Thyroid gland (tissue), 4 donors: ENCODE data around the gene JDP2. TPM values are rescaled to one million over a fixed set of nuclear protein-coding genes. Genes with fewer than 3 reads are reported as not detected.

ENCODE experiments used
- DNase-seq, 2 donors: peaks; one replicate each; pipeline ENCODE4 v3.0.0-alpha.2; 2019
- H3K27ac ChIP-seq, 3 donors: fragments of 200-600 bp; sonication (generic); 1 replicate in 2 of 3; 2 replicates in 1 of 3; pipeline ENCODE4 v1.5.1; 2016 to 2019; ENCODE audit warnings: mild to moderate bottlenecking in 1 of 3, moderate library complexity in 1 of 3
- H3K27me3 ChIP-seq: fragments of 200-600 bp; sonication (generic); one replicate; pipeline ENCODE4 v1.5.1; 2019
- H3K36me3 ChIP-seq, 2 donors: fragments of 200-600 bp; sonication (generic); one replicate each; pipeline ENCODE4 v1.5.1; 2016 to 2019
- H3K4me1 ChIP-seq, 2 donors: fragments of 200-600 bp; sonication (generic); one replicate each; pipeline ENCODE4 v1.5.1; 2017 to 2019
- H3K4me3 ChIP-seq, 3 donors: fragments of 200-600 bp; sonication (generic); replicated peaks in 1 of 3; 1 replicate in 2 of 3; 2 replicates in 1 of 3; pipeline ENCODE4 v1.5.1; 2016; ENCODE audit warnings: mild to moderate bottlenecking in 1 of 3
- H3K9me3 ChIP-seq: fragments of 200-600 bp; sonication (generic); one replicate; pipeline ENCODE4 v1.5.1; 2017
- CTCF ChIP-seq, 6 experiments: fragments of 200-600 bp in 3 of 6; fragments of 450-650 bp in 3 of 6; sonication (generic) in 3 of 6; IDR thresholded peaks; one replicate each; pipeline ENCODE4 v1.5.1; 2016 to 2019; ENCODE audit warnings: antibody characterized with exemption in 6 of 6, mild to moderate bottlenecking in 2 of 6, inconsistent platforms in 1 of 6, moderate library complexity in 1 of 6
- POLR2A ChIP-seq, 2 donors: fragments of 450-650 bp; IDR thresholded peaks; one replicate each; pipeline ENCODE4 v1.6.1; 2017; ENCODE audit warnings: antibody characterized with exemption in 2 of 2, mild to moderate bottlenecking in 2 of 2, moderate library complexity in 1 of 2
- WGBS, 2 donors: methylation state at CpG; one replicate each; pipeline ENCODE4 v1.1.5; 2017; 5-methylcytosine and 5-hydroxymethylcytosine counted together
- intact Hi-C: fragments of 100-400 bp; cut with DNase I; formaldehyde crosslinking; loops from one replicate; pipeline ENCODE4 v1.15.1; 2023
- total RNA-seq, 4 donors: library from RNA; depleted of rRNA; stranded (reverse); fragments of >200 nt; gene quantifications; one replicate each; pipeline ENCODE4 v1.2.3, GENCODE V29; 2016

JDP2 gene
- total RNA-seq, 4 donors from 2014 or later = 24.2 to 54.6 (median 36.3) TPM

GRCh38 chr14:75460394-75460793 is 32.6 kb downstream of the JDP2 start:
- peaks cover 14 to 47% of the 10 kb centered on the region in 2 donors for H3K4me1 ChIP-seq
- H3K4me3 ChIP-seq = no peak overlapping the region
- H3K36me3 ChIP-seq = peaks cover 0 to 3% of the 10 kb centered on the region in 2 donors
- H3K27ac ChIP-seq = peak overlapping the region in 2 of 3 donors; percentile 13 to 36
- WGBS, 2 donors = 71 to 78% methylated on average over 6 of the region's 6 CpGs
- DNase-seq = peak in 1 of 2 donors; percentile 27
- H3K27me3 ChIP-seq = no peaks in the 10 kb centered on the region
- TF ChIP-seq POLR2A (IDR thresholded peaks at IDR 0.05) = no peak
- no peaks in the 10 kb centered on the region for H3K9me3 ChIP-seq
- intact Hi-C loops = no loop called here

GRCh38 chr14:75461303-75461702 is 33.5 kb downstream of the JDP2 start:
- intact Hi-C loops = no loop called here
- DNase-seq = no peak
- TF ChIP-seq CTCF (IDR thresholded peaks at IDR 0.05) = no peak
- TF ChIP-seq POLR2A (IDR thresholded peaks at IDR 0.05) = no peak
- WGBS, 2 donors = 90 to 95% methylated on average over 12 of the region's 12 CpGs
- Histone ChIP-seq H3K4me3 (no peak overlapping the region), H3K27me3 (no peaks in the 10 kb centered on the region), H3K4me1 (peaks cover 19 to 42% of the 10 kb centered on the region in 2 donors), H3K9me3 (no peaks in the 10 kb centered on the region), H3K36me3 (peaks cover 0 to 3% of the 10 kb centered on the region in 2 donors), H3K27ac (no peak overlapping the region)

GRCh38 chr14:75461755-75462349 is 34.0 kb downstream of the JDP2 start:
- no peaks in the 10 kb centered on the region for H3K9me3 ChIP-seq
- intact Hi-C loops = no loop called here
- no peak for DNase-seq
- H3K27ac ChIP-seq = no peak overlapping the region
- peaks cover 22 to 42% of the 10 kb centered on the region in 2 donors for H3K4me1 ChIP-seq
- WGBS, 2 donors = 72 to 89% methylated on average over 2 of the region's 2 CpGs
- no peaks in the 10 kb centered on the region for H3K27me3 ChIP-seq
- peaks cover 0 to 3% of the 10 kb centered on the region in 2 donors for H3K36me3 ChIP-seq
- no peak overlapping the region for H3K4me3 ChIP-seq
- no peak for TF ChIP-seq POLR2A (IDR thresholded peaks at IDR 0.05)
- TF ChIP-seq CTCF (IDR thresholded peaks at IDR 0.05) = no peak

DNA sequence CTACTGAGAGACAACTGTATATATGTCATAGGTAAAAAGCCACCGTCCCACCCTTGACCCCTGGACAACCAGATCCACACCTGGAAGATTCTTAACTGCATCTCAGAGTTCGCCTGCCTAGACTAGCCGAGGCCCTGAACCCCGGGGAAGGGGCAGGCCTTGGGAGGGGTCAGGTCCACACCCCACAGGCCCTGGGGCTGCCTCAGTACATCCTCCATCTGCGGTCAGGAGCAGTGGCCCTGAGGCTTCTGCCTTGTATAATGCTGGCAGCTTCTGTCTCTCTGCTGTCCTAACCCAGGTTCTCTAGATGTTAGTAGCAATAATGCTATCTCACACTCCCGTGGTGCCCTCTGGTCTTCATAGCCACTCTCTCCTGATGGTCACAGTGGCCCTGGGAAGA is 36.8 kb downstream of the JDP2 start:
- Histone ChIP-seq H3K4me1 (peaks cover 18 to 54% of the 10 kb centered on the region in 2 donors), H3K4me3 (no peak overlapping the region), H3K36me3 (peaks cover 0 to 3% of the 10 kb centered on the region in 2 donors), H3K9me3 (no peaks in the 10 kb centered on the region), H3K27ac (no peak overlapping the region), H3K27me3 (no peaks in the 10 kb centered on the region)
- intact Hi-C loops = no loop called here
- no peak for DNase-seq
- 90 to 92% methylated on average over 6 of the region's 6 CpGs for WGBS, 2 donors
- TF ChIP-seq CTCF (IDR thresholded peaks at IDR 0.05) (no peak), POLR2A (IDR thresholded peaks at IDR 0.05) (no peak)

- Histone ChIP-seq H3K36me3 (peaks cover 0 to 12% of the 10 kb centered on the region in 2 donors), H3K9me3 (no peaks in the 10 kb centered on the region), H3K4me1 (peaks cover 20 to 43% of the 10 kb centered on the region in 2 donors), H3K27ac (no peak overlapping the region), H3K4me3 (no peak overlapping the region), H3K27me3 (no peaks in the 10 kb centered on the region)
- WGBS, 2 donors = 95 to 98% methylated on average over 11 of the region's 11 CpGs
- intact Hi-C loops = no loop called here
- DNase-seq = no peak
- no peak for TF ChIP-seq POLR2A (IDR thresholded peaks at IDR 0.05)
- no peak for TF ChIP-seq CTCF (IDR thresholded peaks at IDR 0.05)
Measured at GRCh38 chr14:75467763-75468162, 39.9 kb downstream of the JDP2 start.
